ENCODE data around the gene LMF2.

The LMF2 gene

DNA sequence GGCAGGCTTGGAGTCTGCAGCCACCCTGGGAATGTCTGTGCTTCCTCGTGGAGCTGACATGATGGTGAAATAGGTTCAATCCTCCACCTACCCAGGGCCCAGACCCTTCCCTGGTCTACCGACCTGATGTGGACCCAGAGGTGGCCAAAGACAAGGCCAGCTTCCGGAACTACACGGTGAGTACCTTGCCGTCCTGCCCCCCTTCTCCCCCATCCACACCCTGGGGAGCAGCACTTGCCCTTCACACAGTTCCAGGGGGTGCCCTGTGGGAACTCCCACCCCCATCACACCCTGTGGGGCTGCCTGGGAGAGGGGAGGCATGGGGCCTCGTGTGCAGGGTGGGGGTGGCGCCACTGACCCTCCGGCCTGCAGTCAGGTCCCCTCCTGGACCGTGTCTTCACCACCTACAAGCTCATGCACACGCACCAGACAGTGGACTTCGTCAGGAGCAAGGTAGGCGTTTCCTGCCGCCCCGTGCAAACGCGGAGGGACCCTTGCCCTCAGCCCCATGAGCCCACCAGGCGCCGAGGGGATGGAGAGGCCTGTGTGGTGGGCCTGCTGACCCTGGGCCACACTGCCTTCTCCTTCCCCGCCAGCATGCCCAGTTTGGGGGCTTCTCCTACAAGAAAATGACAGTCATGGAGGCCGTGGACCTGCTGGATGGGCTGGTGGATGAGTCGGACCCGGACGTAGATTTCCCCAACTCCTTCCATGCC, 20.1 kb downstream of the LMF2 start:
- no peak for DNase-seq (ENCODE audit: low spot score)
- no peak overlapping the region for H3K4me3 ChIP-seq
- TF ChIP-seq, protein P1, sequence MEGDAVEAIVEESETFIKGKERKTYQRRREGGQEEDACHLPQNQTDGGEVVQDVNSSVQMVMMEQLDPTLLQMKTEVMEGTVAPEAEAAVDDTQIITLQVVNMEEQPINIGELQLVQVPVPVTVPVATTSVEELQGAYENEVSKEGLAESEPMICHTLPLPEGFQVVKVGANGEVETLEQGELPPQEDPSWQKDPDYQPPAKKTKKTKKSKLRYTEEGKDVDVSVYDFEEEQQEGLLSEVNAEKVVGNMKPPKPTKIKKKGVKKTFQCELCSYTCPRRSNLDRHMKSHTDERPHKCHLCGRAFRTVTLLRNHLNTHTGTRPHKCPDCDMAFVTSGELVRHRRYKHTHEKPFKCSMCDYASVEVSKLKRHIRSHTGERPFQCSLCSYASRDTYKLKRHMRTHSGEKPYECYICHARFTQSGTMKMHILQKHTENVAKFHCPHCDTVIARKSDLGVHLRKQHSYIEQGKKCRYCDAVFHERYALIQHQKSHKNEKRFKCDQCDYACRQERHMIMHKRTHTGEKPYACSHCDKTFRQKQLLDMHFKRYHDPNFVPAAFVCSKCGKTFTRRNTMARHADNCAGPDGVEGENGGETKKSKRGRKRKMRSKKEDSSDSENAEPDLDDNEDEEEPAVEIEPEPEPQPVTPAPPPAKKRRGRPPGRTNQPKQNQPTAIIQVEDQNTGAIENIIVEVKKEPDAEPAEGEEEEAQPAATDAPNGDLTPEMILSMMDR (IDR thresholded peaks at IDR 0.05): no peak
- H3K27ac ChIP-seq: no peak overlapping the region

DNA sequence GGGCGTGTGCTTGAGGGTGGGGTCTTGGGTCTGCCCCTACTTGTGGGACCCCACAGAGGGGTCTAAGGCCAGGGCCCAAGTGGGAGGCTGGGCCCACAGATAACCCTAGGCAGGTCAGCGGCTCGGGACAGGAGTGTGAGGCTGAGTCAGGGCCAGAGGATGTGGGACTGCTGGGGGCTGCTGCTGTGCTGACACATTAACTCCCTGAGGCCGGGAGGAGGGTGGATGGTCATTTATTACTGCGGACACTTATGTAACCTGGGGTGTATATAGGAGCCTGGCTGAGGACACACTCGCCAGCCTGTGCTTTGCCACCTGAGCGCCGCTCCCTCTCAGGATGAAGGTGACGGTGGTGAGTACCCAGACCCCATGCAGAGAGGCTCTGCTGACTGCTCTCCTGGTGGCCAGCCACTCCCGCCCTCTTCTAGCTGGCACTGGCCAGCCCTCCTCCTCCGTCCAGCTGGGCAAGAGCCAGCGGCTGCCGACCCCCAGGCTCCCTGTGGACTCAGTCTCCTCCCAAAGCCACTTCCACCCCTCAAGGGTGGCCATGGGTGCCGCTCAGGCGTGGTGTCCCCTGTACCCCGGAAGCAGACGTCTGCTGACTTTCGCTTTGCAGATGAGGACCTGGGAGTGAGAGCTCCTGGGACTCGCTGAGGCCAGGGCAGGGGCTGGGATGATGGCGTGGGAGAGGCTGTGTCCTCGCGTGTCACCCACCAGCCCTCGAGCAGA, 20.8 kb downstream of the LMF2 start, which contains the start of gene MIOX:
TSS of gene MIOX (plus strand) at position 299 of the 729 bp plus-strand sequence. CDS start at position 338, 39 bp downstream.
- H3K27ac ChIP-seq: no peak within 1 kb of the TSS
- no peak for DNase-seq (ENCODE audit: low spot score)
- no peak within 1 kb of the TSS for H3K4me3 ChIP-seq
- TF ChIP-seq, protein P1 (IDR thresholded peaks at IDR 0.05): no peak

DNA sequence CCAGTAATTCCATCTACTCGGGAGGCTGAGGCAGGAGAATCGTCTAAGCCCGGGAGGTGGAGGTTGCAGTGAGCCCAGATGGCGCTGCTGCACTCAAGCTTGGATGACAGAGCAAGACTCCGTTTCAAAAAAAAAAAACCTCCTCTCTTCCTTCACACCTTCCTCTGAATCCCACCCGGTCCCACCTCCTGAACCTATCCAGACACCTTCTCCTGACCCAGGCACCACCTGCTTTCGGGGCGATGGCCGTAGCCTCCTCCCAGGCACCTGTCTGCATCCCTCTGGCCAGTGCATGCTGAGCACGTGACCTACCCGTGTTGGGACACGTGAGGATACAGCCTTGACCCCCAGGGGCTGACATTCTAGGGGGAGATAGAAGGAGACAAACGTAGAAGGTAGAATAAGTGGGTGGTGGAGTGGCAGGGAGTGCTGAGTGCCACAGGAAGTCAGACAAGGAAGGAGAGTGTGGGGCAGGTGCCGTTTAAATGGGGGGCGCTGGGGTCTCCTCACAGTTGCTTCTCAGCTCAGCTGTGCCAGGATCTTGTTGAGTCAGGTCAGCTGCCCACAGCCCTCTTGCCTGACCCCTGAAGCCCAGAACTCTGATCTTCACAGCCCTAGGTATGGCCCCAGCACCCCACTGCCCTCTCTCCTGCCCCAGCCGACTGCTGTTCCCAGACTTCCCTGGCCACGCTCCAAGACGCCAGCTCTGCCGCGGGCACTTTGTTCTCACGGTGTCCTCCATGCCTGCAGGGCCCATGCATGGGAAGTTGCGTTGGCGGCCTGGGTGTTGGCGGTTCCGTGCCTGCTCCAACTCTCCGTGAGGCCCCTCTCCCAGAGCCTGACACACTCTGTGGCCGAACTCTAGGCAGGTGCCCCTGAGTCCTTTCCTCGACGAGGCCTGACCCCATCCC, 22.0 kb downstream of the LMF2 start:
- no peak for DNase-seq (ENCODE audit: low spot score)

DNA sequence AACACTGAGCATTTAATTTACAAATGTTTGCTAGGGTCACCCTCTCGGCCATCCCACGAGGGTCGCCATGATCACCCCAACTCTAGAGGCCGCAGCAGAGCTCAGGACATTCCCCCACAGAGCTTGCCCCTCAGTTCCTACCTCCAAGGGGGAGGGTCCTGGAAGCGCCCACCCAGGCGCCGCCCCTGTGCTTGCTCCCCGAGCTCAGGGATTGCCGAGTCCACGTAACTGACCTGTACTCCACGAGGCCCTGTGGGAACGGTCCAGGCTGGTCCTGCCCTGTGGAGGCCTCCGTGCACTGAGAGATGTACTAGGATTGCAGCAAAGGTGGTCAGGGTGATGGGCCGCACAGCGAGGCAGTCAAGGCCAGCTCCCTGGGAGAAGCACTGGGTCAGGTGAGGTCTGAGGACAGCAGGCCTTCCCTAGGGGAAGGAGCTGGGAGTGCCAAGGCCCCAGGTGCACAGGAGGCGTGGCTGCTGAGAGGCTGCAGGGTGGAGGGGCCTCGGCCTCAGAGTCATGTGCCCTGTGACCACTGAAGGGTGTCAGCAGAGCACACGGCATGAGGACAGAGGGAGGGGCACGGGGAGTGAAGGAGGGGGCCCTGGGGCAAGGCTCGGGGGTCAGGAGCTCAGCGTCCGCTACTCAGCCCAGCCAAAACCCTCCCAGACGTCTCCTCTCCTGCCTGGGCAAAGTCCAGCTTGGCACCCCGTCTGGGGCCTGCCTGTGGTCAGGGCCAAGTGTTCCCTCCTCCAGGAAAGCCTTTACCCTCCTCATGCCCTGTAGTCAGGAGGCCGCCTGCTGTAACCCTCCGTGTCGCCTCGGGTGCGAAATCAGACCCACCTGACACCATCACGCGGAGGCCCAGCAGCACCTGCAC, 23.3 kb downstream of the LMF2 start:
- Histone ChIP-seq H3K4me3 (no peak overlapping the region), H3K27ac (no peak overlapping the region)
- DNase-seq (ENCODE audit: low spot score): no peak
- TF ChIP-seq, protein P1 (IDR thresholded peaks at IDR 0.05): no peak

More for the DNA sequence above, 22.0 kb downstream of the LMF2 start:
- H3K4me3 ChIP-seq: no peak overlapping the region
- TF ChIP-seq, protein P1 (IDR thresholded peaks at IDR 0.05): no peak
- no peak overlapping the region for H3K27ac ChIP-seq

DNA sequence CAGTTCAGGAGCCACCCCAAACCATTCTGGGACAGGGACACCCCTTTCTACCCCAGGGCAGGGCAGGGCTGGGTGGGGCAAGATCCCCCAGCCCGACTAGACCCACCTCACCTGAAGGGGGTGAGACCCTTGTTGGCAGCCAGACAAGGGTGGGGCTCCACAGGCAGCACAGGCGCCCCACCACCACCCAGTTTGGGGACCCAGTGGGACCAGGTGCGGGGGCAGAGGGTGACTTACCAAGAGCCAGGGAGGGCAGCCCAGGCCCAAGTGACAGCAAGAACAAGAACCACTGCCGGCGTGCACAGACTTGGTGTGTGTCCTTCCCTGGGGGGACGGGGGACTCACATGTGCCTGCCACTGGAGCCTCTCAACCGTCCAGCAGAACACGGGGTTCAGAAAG, 23.9 kb downstream of the LMF2 start:
- Histone ChIP-seq H3K27ac (no peak overlapping the region), H3K4me3 (no peak overlapping the region)
- TF ChIP-seq, protein P1 (IDR thresholded peaks at IDR 0.05): no peak
- DNase-seq (ENCODE audit: low spot score): no peak

DNA sequence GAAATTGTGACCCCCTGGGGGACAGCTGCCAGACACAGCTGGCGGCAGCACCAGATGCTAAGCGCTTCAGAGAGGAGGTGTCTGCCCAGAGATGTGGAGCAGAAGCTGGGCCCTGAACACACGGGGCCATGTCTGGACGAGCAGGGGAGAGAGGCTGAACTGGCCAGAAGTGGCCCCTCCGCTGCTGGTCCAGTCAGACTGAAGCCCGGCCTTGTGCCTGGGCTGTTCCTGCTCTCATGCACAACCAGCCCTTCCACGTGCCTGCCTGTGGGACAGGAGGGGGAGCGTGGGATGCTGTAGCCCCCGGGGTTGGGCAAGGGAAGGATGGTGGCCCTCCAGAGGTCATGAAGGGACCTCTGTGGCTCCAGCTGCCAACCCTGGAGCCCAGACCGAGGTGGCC, 24.4 kb downstream of the LMF2 start:
- Histone ChIP-seq H3K4me3 (no peak overlapping the region), H3K27ac (no peak overlapping the region)
- TF ChIP-seq, protein P1 (IDR thresholded peaks at IDR 0.05): no peak
- no peak for DNase-seq (ENCODE audit: low spot score)

Data from coronary artery (tissue), 2 donors.